Measurements from ENCODE around the gene SPON1. TPM values are rescaled to one million over a fixed set of nuclear protein-coding genes. Genes with fewer than 3 reads are reported as not detected.

Gene SPON1
- total and polyA plus RNA-seq, 11 donors = 1.6 to 20.0 (median 6.8) TPM

GRCh38 chr11:14018441-14018840 lies 55.9 kb downstream of the SPON1 start:
- peaks cover 0 to 13% (median 0%) of the 10 kb centered on the region in 12 donors for H3K4me1 ChIP-seq
- ATAC-seq = no peak
- no peaks in the 10 kb centered on the region for H3K9me3 ChIP-seq
- H3K36me3 ChIP-seq = no peaks in the 10 kb centered on the region
- intact Hi-C loops (cut with DNase I) = no loop called here
- peaks cover 0 to 8% (median 0%) of the 10 kb centered on the region in 9 donors for H3K27me3 ChIP-seq
- no peak for TF ChIP-seq POLR2A (IDR thresholded peaks at IDR 0.05)
- TF ChIP-seq CTCF (IDR thresholded peaks at IDR 0.05) = no peak
- no peak overlapping the region for H3K4me3 ChIP-seq
- no peak overlapping the region for H3K27ac ChIP-seq
- 77 to 87% (median 81%) methylated on average over 2 of the region's 2 CpGs for WGBS, 4 donors
- DNase-seq = no peak

GRCh38 chr11:14021738-14022137 lies 59.2 kb downstream of the SPON1 start:
- Histone ChIP-seq H3K9me3 (no peaks in the 10 kb centered on the region), H3K4me3 (no peak overlapping the region), H3K27ac (no peak overlapping the region), H3K36me3 (no peaks in the 10 kb centered on the region), H3K4me1 (peaks cover 0 to 11% (median 0%) of the 10 kb centered on the region in 12 donors), H3K27me3 (peaks cover 0 to 32% (median 0%) of the 10 kb centered on the region in 9 donors)
- DNase-seq (no peak), ATAC-seq (no peak)
- WGBS, 4 donors = 68 to 81% (median 77%) methylated on average over 4 of the region's 4 CpGs
- intact Hi-C loops (cut with DNase I) = loop anchor here in 1 of 10 donors (5.0 kb wide), 1 partner anchor 49 kb away; no protein-coding TSS in a partner anchor
- TF ChIP-seq POLR2A (IDR thresholded peaks at IDR 0.05) (no peak), CTCF (IDR thresholded peaks at IDR 0.05) (no peak)

DNA sequence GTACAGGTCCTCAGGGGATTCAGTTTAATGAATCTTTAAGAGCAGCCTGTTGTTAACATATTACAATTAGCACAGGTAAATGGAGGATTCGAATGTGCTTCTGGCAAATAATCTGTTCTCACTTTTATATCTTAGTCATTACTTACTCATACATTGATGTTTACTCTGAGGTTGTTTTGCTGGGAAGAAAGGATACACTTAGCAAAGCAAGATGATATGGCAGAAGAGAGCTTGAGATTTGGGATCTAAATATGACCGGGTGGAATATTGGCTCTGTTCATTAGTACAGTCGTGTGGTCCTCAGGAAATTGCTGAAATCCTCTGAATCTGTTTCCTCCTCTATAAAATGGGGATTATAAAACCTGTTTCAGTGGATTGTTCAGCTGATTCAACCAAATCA lies 59.7 kb downstream of the SPON1 start:
- Histone ChIP-seq H3K27me3 (peaks cover 0 to 33% (median 0%) of the 10 kb centered on the region in 9 donors), H3K27ac (no peak overlapping the region), H3K9me3 (no peaks in the 10 kb centered on the region), H3K4me1 (peaks cover 0 to 16% (median 0%) of the 10 kb centered on the region in 12 donors), H3K36me3 (no peaks in the 10 kb centered on the region), H3K4me3 (no peak overlapping the region)
- DNase-seq (no peak), ATAC-seq (no peak)
- WGBS, 4 donors = 36 to 69% (median 54%) methylated on average over 3 of the region's 3 CpGs
- intact Hi-C loops (cut with DNase I) = loop anchor here in 1 of 10 donors (5.0 kb wide), 1 partner anchor 50 kb away; no protein-coding TSS in a partner anchor
- TF ChIP-seq POLR2A (IDR thresholded peaks at IDR 0.05) = no peak
- TF ChIP-seq CTCF (IDR thresholded peaks at IDR 0.05) = no peak

GRCh38 chr11:14022821-14023220 lies 60.3 kb downstream of the SPON1 start:
- H3K27ac ChIP-seq = no peak overlapping the region
- no peak for DNase-seq
- intact Hi-C loops (cut with DNase I) = loop anchor here in 1 of 10 donors (5.0 kb wide), 1 partner anchor 51 kb away; no protein-coding TSS in a partner anchor

More at GRCh38 chr11:14022821-14023220, 60.3 kb downstream of the SPON1 start:
- H3K36me3 ChIP-seq = no peaks in the 10 kb centered on the region
- 70 to 77% (median 70%) methylated on average over 6 of the region's 6 CpGs for WGBS, 4 donors
- H3K4me3 ChIP-seq = no peak overlapping the region
- H3K9me3 ChIP-seq = no peaks in the 10 kb centered on the region
- peaks cover 0 to 33% (median 0%) of the 10 kb centered on the region in 9 donors for H3K27me3 ChIP-seq
- TF ChIP-seq CTCF (IDR thresholded peaks at IDR 0.05) (no peak), POLR2A (IDR thresholded peaks at IDR 0.05) (no peak)
- peaks cover 0 to 16% (median 0%) of the 10 kb centered on the region in 12 donors for H3K4me1 ChIP-seq
- no peak for ATAC-seq

All from heart left ventricle (tissue), 16 donors.